ENCODE results near the gene ARHGAP28.

ARHGAP28 gene, protein sequence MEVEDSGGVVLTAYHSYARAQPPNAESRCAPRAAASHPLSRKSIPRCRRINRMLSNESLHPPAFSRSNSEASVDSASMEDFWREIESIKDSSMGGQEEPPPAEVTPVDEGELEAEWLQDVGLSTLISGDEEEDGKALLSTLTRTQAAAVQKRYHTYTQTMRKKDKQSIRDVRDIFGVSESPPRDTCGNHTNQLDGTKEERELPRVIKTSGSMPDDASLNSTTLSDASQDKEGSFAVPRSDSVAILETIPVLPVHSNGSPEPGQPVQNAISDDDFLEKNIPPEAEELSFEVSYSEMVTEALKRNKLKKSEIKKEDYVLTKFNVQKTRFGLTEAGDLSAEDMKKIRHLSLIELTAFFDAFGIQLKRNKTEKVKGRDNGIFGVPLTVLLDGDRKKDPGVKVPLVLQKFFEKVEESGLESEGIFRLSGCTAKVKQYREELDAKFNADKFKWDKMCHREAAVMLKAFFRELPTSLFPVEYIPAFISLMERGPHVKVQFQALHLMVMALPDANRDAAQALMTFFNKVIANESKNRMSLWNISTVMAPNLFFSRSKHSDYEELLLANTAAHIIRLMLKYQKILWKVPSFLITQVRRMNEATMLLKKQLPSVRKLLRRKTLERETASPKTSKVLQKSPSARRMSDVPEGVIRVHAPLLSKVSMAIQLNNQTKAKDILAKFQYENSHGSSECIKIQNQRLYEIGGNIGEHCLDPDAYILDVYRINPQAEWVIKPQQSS

GRCh38 chr18:6729247-6730091 is at the start of gene ARHGAP28:
TSS of gene ARHGAP28 (plus strand) at chr18:6729716. CDS start at chr18:6729822, 106 bp downstream.
- no peak for DNase-seq (ENCODE audit: low read depth in 2 of 2, low spot score in 1 of 2)

DNA sequence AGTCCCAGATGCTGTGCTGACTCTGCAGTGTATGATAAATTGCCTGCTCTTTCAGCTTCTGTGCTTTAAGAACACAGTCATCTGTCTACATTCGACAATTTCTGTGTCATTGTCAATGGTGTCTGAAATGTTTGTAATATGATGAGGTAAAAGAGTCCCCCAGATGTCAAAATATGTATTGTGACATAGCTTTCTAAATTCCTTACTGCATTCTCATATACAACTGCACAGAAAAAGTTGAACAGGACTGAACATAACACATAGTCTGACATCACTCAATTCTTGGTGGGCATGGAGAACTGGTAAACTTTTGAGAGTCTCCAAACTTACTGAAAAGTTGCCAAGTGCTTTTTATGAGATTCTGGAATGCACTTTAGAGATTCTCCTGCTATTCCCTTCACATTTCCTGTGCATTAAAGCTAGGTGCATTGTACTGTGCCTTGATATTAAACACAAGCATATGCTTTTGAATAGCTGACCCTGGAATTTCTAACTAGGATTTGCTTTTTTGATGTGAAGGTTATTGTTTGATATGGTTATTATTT is 48.1 kb upstream of the ARHGAP28 start:
- no peak for DNase-seq (ENCODE audit: low read depth in 2 of 2, low spot score in 1 of 2)

DNA sequence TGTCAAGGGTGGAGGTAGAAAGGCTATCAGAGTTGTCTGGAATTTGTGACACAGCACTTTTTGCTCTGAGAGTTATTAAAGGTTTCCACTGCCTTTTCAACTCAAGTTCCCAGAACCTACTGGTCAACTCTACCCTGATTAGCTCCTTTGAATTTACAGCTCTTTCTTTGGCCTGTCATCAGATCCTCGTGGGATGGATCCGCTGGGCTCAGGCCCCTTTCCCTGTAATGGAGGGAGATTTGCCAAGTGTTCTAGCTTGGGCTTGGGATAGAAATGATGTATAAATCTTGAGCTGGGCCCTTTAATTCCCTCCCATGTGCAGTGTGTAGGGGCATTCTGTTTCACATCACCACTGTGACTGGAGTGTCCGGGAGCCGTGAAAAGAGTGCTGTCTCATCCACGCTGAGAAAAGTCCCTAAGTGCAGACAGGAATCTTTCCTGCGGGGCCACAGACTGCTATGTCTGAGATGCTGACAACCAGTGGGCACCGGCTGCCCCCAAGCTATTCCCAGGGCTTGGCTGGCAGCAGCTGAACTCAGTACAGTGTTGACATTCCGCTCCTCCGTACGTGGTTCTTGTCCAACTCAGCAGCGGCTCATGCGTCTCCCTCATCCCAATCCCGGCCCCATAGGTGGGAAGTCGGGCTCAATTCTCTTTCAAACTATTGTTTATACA is 46.9 kb upstream of the ARHGAP28 start:
- DNase-seq (ENCODE audit: low read depth in 2 of 2, low spot score in 1 of 2): no peak

GRCh38 chr18:6683112-6683876 is 46.2 kb upstream of the ARHGAP28 start:
- no peak for DNase-seq (ENCODE audit: low read depth in 2 of 2, low spot score in 1 of 2)

DNA sequence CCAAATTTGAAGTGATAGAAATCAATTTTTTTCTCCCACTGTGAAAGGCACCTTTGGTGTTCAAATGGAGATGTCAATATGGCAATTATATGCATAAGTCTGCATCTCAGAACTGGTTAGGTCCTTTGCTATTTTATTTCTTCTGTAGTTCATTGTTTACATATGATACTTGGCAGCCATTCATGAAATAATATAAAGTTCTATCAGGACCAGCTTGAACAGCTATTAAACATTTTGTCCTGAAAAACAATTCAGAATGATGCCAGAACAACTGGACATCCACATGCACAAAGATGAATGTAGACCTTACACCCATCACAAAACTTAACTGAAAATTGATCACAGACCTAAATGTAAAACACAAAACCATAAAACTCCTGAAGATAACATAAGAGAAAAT is 41.8 kb upstream of the ARHGAP28 start:
- DNase-seq (ENCODE audit: low read depth in 2 of 2, low spot score in 1 of 2): no peak

- DNase-seq (ENCODE audit: low read depth in 2 of 2, low spot score in 1 of 2): no peak
Measured at GRCh38 chr18:6708890-6709289, 20.6 kb upstream of the ARHGAP28 start.

GRCh38 chr18:6711467-6711866 is 18.0 kb upstream of the ARHGAP28 start:
- DNase-seq (ENCODE audit: low read depth in 2 of 2, low spot score in 1 of 2): no peak

DNA sequence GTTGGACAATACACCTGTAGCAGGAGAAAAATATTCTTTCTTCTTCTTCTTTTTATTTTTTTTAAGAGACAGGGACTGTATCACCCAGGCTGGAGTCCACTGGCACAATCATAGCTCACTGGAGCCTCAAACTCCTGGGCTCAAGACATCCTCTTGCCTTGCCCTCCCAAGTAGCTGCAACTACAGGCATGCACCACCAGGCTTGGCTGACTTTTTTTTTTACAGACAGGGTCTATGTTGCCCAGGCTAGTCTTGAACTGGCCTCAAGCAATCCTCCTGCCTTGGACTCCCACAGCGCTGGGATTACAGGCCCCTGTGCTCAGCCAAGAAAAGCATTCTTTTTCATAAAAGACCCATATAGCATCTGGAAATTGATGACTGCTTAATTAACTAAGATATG is 17.1 kb upstream of the ARHGAP28 start:
- no peak for DNase-seq (ENCODE audit: low read depth in 2 of 2, low spot score in 1 of 2)

- no peak for DNase-seq (ENCODE audit: low read depth in 2 of 2, low spot score in 1 of 2)
Measured at GRCh38 chr18:6714010-6714409, 15.5 kb upstream of the ARHGAP28 start.

- no peak for DNase-seq (ENCODE audit: low read depth in 2 of 2, low spot score in 1 of 2)
Measured at GRCh38 chr18:6718267-6718666, 11.2 kb upstream of the ARHGAP28 start.

GRCh38 chr18:6719098-6719846 is 10.2 kb upstream of the ARHGAP28 start:
- DNase-seq (ENCODE audit: low read depth in 2 of 2, low spot score in 1 of 2): no peak

DNA sequence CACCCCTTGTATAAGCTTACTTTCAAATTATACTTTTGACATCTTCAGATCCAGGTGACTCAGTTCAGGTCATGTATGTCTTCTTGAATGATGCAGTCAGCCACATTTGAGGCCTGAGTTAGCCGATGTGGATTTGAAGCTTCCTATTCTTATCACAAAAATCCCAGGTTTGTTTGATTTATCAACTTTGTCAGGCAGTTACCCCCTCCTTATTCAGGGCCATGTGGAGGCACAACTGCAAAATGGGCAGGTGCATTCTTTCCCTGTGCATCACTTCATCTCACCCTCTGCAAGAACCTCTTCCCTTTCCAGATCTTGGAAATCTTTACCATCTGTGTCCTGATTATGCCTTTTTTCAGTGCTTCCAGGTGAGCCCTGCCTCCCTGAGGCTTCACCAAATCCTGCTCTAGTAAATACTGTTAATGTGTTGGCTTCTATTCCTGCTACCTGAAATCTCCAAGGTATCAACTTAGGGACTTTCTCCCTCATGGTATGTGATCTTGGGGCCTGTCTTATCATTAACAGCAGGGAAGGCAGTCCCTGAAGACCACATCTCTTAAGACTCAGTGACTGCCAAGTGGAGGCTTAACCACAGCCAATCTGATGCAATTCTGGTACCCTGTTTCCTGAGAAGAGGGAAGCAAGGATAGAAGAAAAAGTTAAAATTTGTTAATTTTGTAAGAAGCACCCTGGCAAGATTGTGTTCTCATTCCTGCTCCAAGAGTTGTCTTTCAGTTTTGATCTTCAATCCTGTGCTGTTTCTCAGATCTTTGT is 9.4 kb upstream of the ARHGAP28 start:
- no peak for DNase-seq (ENCODE audit: low read depth in 2 of 2, low spot score in 1 of 2)

DNA sequence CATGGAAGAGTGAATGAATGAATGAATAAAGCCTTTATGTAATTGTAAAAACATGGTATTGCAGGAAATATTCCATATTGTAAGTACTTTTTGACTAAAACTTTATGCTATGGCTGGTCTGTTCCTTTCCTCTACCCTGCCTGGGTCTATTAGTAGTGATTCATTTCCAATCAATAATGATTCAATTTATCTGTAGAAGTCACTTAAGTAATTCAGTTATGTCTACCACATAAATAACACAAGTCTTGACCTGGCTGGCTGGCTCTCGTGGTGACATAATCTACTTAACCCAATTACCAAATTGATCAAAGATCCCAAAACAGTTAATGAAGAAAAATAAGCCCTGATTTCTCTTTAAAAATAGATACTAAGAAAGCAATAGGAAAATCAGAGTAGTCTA is 7.8 kb upstream of the ARHGAP28 start:
- DNase-seq (ENCODE audit: low read depth in 2 of 2, low spot score in 1 of 2): no peak

GRCh38 chr18:6722690-6723089 is 6.8 kb upstream of the ARHGAP28 start:
- DNase-seq (ENCODE audit: low read depth in 2 of 2, low spot score in 1 of 2): no peak

GRCh38 chr18:6724331-6724730 is 5.2 kb upstream of the ARHGAP28 start:
- DNase-seq (ENCODE audit: low read depth in 2 of 2, low spot score in 1 of 2): no peak

GRCh38 chr18:6728331-6728730 is 1.2 kb upstream of the ARHGAP28 start:
- no peak for DNase-seq (ENCODE audit: low read depth in 2 of 2, low spot score in 1 of 2)

GRCh38 chr18:6728809-6729246 is 688 bp upstream of the ARHGAP28 start:
- DNase-seq (ENCODE audit: low read depth in 2 of 2, low spot score in 1 of 2): no peak

- no peak for DNase-seq (ENCODE audit: low read depth in 2 of 2, low spot score in 1 of 2)
Measured at GRCh38 chr18:6730416-6731221, 1.1 kb downstream of the ARHGAP28 start.

Data from stimulated activated CD8-positive, alpha-beta memory T cell treated with anti-CD3 and anti-CD28 coated beads, Interleukin-4, amount 100 ng/mL, for 1 hour (primary cell).